K562 (cell line): ENCODE measurements around the gene PRICKLE3.

Experiments
- CEBPB ChIP-seq: fragments of 450-650 bp; IDR thresholded peaks from 2 replicates; pipeline ENCODE4 v1.6.1; 2016; ENCODE audit warnings: missing genetic modification characterization, missing compliant biosample characterization
- CTCF ChIP-seq, 3 experiments: IDR thresholded peaks in 2 of 3; conservative IDR thresholded peaks in 1 of 3; 2 replicates each; pipeline ENCODE4 v1.5.1; 2011 to 2012; ENCODE audit warnings: low read length in 3 of 3, mild to moderate bottlenecking in 3 of 3, control low read depth in 2 of 3, improper control_type of control experiment in 1 of 3, inconsistent platforms in 1 of 3, low read depth in 1 of 3, mixed read lengths in 1 of 3, moderate library complexity in 1 of 3; ENCODE audit not compliant: insufficient read depth in 2 of 3
- EP300 ChIP-seq: IDR thresholded peaks from 2 replicates; pipeline ENCODE4 v1.6.1; 2012; ENCODE audit warnings: low read length, improper control_type of control experiment
- FOXK1 ChIP-seq: sonication (generic); formaldehyde crosslinking; IDR thresholded peaks from 2 replicates; pipeline ENCODE4 v1.8.0; 2022; ENCODE audit warnings: missing genetic modification reagents, mild to moderate bottlenecking, borderline replicate concordance
- FOXP1 ChIP-seq: sonication (generic); formaldehyde crosslinking; IDR thresholded peaks from 2 replicates; pipeline ENCODE4 v1.8.0; 2022; ENCODE audit warnings: mild to moderate bottlenecking, missing genetic modification reagents
- HDAC6 ChIP-seq: IDR thresholded peaks from 2 replicates; pipeline ENCODE4 v1.6.1; 2012; ENCODE audit warnings: low read depth, mild to moderate bottlenecking, control low read depth, inconsistent platforms, low read length, moderate library complexity
- PATZ1 ChIP-seq: fragments of 250-450 bp; sonication (Bioruptor Pico); IDR thresholded peaks from 2 replicates; pipeline ENCODE4 v1.5.0; 2020; ENCODE audit warnings: mild to moderate bottlenecking, borderline replicate concordance
- PHF20 ChIP-seq: fragments of 450-650 bp; IDR thresholded peaks from 2 replicates; pipeline ENCODE4 v1.6.1; 2018; ENCODE audit not compliant: partially characterized antibody
- POLR2AphosphoS5 ChIP-seq: IDR thresholded peaks from 2 replicates; pipeline ENCODE4 v1.6.1; 2011; ENCODE audit warnings: mild to moderate bottlenecking, low read depth, low read length, moderate library complexity; ENCODE audit not compliant: control insufficient read depth, insufficient read depth
- THRAP3 ChIP-seq: fragments of 450-650 bp; IDR thresholded peaks from 2 replicates; pipeline ENCODE4 v1.6.1; 2016; ENCODE audit warnings: mild to moderate bottlenecking, inconsistent platforms, borderline replicate concordance
- U2AF2 ChIP-seq: fragments of 200-400 bp; formaldehyde crosslinking; optimal IDR thresholded peaks from 2 replicates; pipeline ENCODE3; 2017; ENCODE audit warnings: low read depth, mild to moderate bottlenecking, low read length
- TF ChIP-seq, protein P1 (sequence below): fragments of 250-450 bp; sonication (Bioruptor Pico); IDR thresholded peaks from 2 replicates; pipeline ENCODE4 v1.5.0; 2020; ENCODE audit warnings: mild to moderate bottlenecking
- TF ChIP-seq, protein P2 (sequence below), 2 experiments: fragments of 450-650 bp; formaldehyde crosslinking in 1 of 2; IDR thresholded peaks; 2 replicates each; pipeline versions ENCODE4 v1.4.0 to v1.6.1; 2014 to 2020; ENCODE audit warnings: mild to moderate bottlenecking in 2 of 2, borderline replicate concordance in 1 of 2, low read depth in 1 of 2
- TF ChIP-seq, protein P3 (sequence below): conservative IDR thresholded peaks from 2 replicates; pipeline ENCODE4 v1.6.1; 2011; ENCODE audit warnings: low read depth, mild to moderate bottlenecking, low read length; ENCODE audit not compliant: control insufficient read depth

DNA sequence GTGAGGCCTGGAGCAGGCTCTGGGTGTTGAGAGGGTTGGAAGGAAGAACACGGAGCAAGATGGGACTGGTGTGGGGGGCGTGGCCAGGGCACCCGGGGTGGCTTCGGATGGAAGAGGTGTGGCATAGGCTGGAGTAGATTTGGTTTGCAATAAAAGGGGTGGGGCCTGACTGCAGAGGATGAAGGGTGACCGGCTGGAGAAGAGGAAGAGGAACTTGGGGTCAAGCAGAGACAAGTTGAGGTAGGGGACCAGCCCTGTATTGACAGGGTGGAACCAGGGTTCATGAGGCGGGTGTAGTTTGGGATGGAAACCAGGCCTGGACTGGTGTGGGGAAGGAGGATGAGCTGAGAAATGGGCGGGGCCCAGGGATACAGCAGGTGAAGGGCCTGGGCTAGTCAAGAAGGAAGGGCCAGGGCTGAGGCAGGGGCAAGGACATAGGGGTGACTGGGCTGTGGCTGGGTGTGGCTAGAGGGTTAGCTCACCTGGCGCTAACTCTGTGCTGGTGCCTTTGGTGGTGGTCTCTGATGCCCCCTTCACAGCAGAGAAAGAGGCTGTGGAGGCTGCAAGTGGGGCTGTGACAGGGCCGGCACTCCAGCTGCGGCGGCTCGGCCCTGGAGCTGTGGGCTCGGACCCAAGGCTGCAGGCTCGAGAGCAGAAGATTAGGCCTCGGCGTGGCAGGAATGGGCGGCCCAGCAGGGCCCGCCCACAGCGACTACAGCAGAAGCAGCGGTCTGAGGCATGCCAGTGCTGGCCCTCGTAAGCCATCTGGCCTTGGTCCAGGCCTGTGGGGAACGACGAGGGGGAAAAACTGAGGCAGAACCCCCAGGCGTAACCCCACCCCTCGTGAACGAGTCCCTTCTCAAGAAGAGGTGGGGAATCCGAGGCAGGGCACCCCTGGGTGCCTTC lies 9.5 kb downstream of the PRICKLE3 start:
- TF ChIP-seq PATZ1: no peak
- TF ChIP-seq CEBPB: no peak
- TF ChIP-seq HDAC6: no peak
- TF ChIP-seq CTCF (IDR thresholded peaks at IDR 0.05 in 2 of 3, conservative IDR thresholded peaks at IDR 0.05 in 1 of 3; ENCODE audit: insufficient read depth in 2 of 3, low read depth in 1 of 3, low read length in 3 of 3): no peak
- TF ChIP-seq, protein P1, sequence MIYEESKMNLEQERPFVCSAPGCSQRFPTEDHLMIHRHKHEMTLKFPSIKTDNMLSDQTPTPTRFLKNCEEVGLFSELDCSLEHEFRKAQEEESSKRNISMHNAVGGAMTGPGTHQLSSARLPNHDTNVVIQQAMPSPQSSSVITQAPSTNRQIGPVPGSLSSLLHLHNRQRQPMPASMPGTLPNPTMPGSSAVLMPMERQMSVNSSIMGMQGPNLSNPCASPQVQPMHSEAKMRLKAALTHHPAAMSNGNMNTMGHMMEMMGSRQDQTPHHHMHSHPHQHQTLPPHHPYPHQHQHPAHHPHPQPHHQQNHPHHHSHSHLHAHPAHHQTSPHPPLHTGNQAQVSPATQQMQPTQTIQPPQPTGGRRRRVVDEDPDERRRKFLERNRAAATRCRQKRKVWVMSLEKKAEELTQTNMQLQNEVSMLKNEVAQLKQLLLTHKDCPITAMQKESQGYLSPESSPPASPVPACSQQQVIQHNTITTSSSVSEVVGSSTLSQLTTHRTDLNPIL (CRISPR knock-in tag): no peak
- no peak for TF ChIP-seq THRAP3
- no peak for TF ChIP-seq PHF20
- TF ChIP-seq, protein P2, sequence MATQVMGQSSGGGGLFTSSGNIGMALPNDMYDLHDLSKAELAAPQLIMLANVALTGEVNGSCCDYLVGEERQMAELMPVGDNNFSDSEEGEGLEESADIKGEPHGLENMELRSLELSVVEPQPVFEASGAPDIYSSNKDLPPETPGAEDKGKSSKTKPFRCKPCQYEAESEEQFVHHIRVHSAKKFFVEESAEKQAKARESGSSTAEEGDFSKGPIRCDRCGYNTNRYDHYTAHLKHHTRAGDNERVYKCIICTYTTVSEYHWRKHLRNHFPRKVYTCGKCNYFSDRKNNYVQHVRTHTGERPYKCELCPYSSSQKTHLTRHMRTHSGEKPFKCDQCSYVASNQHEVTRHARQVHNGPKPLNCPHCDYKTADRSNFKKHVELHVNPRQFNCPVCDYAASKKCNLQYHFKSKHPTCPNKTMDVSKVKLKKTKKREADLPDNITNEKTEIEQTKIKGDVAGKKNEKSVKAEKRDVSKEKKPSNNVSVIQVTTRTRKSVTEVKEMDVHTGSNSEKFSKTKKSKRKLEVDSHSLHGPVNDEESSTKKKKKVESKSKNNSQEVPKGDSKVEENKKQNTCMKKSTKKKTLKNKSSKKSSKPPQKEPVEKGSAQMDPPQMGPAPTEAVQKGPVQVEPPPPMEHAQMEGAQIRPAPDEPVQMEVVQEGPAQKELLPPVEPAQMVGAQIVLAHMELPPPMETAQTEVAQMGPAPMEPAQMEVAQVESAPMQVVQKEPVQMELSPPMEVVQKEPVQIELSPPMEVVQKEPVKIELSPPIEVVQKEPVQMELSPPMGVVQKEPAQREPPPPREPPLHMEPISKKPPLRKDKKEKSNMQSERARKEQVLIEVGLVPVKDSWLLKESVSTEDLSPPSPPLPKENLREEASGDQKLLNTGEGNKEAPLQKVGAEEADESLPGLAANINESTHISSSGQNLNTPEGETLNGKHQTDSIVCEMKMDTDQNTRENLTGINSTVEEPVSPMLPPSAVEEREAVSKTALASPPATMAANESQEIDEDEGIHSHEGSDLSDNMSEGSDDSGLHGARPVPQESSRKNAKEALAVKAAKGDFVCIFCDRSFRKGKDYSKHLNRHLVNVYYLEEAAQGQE (IDR thresholded peaks at IDR 0.05; ENCODE audit: borderline replicate concordance): no peak
- TF ChIP-seq, protein P2 (CRISPR knock-in tag; IDR thresholded peaks at IDR 0.05; ENCODE audit: low read depth): no peak
- no peak for TF ChIP-seq EP300
- TF ChIP-seq FOXK1 (CRISPR knock-in tag): no peak
- no peak for TF ChIP-seq FOXP1
- no peak for TF ChIP-seq U2AF2
- TF ChIP-seq POLR2AphosphoS5: no peak
- TF ChIP-seq, protein P3, sequence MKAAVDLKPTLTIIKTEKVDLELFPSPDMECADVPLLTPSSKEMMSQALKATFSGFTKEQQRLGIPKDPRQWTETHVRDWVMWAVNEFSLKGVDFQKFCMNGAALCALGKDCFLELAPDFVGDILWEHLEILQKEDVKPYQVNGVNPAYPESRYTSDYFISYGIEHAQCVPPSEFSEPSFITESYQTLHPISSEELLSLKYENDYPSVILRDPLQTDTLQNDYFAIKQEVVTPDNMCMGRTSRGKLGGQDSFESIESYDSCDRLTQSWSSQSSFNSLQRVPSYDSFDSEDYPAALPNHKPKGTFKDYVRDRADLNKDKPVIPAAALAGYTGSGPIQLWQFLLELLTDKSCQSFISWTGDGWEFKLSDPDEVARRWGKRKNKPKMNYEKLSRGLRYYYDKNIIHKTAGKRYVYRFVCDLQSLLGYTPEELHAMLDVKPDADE: 0 out of 2 replicates have a peak, but pooled peaks have one; percentile 29
